Testis (tissue), 2 donors: ENCODE measurements around the gene SLC25A41.

Experiments
- CTCF ChIP-seq, 3 experiments: fragments of 450-650 bp in 2 of 3; fragments of 200-600 bp in 1 of 3; sonication (generic) in 1 of 3; IDR thresholded peaks; one replicate each; pipeline ENCODE4 v1.5.1; 2016 to 2019; ENCODE audit warnings: antibody characterized with exemption in 3 of 3, mild to moderate bottlenecking in 2 of 3, moderate library complexity in 1 of 3
- POLR2A ChIP-seq: fragments of 450-650 bp; IDR thresholded peaks from one replicate; pipeline ENCODE4 v1.6.1; 2017; ENCODE audit warnings: antibody characterized with exemption, mild to moderate bottlenecking, moderate library complexity

- no peak for TF ChIP-seq POLR2A
- no peak for TF ChIP-seq CTCF (IDR thresholded peaks at IDR 0.05)
Observed at GRCh38 chr19:6379744-6380143, 53.8 kb downstream of the SLC25A41 start.
